Fibroblast of pulmonary artery (primary cell): ENCODE measurements around the gene STXBP6.
A peak's percentile ranks its signal among the peaks of the same experiment; 100 is the strongest.

Source experiments
- DNase-seq: peaks from one replicate; pipeline ENCODE4 v3.0.0-alpha.2; 2010; ENCODE audit warnings: low read depth
- H3K4me3 ChIP-seq: replicated peaks from 2 replicates; pipeline ENCODE4 v1.5.1; 2011; ENCODE audit warnings: low read depth, mild to moderate bottlenecking, control low read depth, low read length, moderate library complexity
- CTCF ChIP-seq: IDR thresholded peaks from 2 replicates; pipeline ENCODE4 v1.5.1; 2011; ENCODE audit warnings: mild to moderate bottlenecking, control low read depth, low read length, inconsistent platforms; ENCODE audit errors: missing control alignments

STXBP6 gene

GRCh38 chr14:25038044-25038668 lies 11.8 kb downstream of the STXBP6 start:
- no peak overlapping the region for H3K4me3 ChIP-seq
- no peak for DNase-seq
- TF ChIP-seq CTCF = no peak

- no peak for DNase-seq
- no peak overlapping the region for H3K4me3 ChIP-seq
- TF ChIP-seq CTCF = no peak
Observed at GRCh38 chr14:25037032-25037431, 12.9 kb downstream of the STXBP6 start.

GRCh38 chr14:25034803-25035681 lies 14.9 kb downstream of the STXBP6 start:
- no peak for DNase-seq
- no peak for TF ChIP-seq CTCF
- no peak overlapping the region for H3K4me3 ChIP-seq

GRCh38 chr14:25033358-25033757 lies 16.6 kb downstream of the STXBP6 start:
- DNase-seq = no peak
- no peak for TF ChIP-seq CTCF
- no peak overlapping the region for H3K4me3 ChIP-seq

GRCh38 chr14:25032092-25032784 lies 17.7 kb downstream of the STXBP6 start:
- no peak overlapping the region for H3K4me3 ChIP-seq
- peak; percentile 30 for TF ChIP-seq CTCF
- no peak for DNase-seq

- no peak for TF ChIP-seq CTCF
- H3K4me3 ChIP-seq = no peak overlapping the region
- DNase-seq = no peak
Observed at GRCh38 chr14:25026476-25027137, 23.3 kb downstream of the STXBP6 start.
